Measurements from ENCODE around the gene FOXN1. TPM values are rescaled to one million over a fixed set of nuclear protein-coding genes. Genes with fewer than 3 reads are reported as not detected.
"Not testable (repeated sequence)": the region's sequence is repeated elsewhere in the genome, so short reads cannot be mapped to it uniquely, and the experiment has no call there.

The FOXN1 gene
- total RNA-seq, 1 donor: not detected

- Histone ChIP-seq H3K27me3 (ENCODE audit: insufficient read depth, low read length) (no peaks in the 10 kb centered on the region), H3K4me3 (ENCODE audit: low read length) (no peak overlapping the region), H3K9me3 (ENCODE audit: low read depth, low read length) (no peaks in the 10 kb centered on the region), H3K4me1 (ENCODE audit: insufficient read depth, low read length) (no peaks in the 10 kb centered on the region)
These were observed 2.7 kb upstream of the FOXN1 start for GRCh38 chr17:28503420-28503819.

GRCh38 chr17:28506763-28507487 is 777 bp downstream of the FOXN1 start:
- Histone ChIP-seq H3K4me1 (ENCODE audit: insufficient read depth, low read length) (peaks cover 5% of the 10 kb centered on the region), H3K4me3 (ENCODE audit: low read length) (no peak overlapping the region), H3K27me3 (ENCODE audit: insufficient read depth, low read length) (no peaks in the 10 kb centered on the region), H3K9me3 (ENCODE audit: low read depth, low read length) (no peaks in the 10 kb centered on the region)

DNA sequence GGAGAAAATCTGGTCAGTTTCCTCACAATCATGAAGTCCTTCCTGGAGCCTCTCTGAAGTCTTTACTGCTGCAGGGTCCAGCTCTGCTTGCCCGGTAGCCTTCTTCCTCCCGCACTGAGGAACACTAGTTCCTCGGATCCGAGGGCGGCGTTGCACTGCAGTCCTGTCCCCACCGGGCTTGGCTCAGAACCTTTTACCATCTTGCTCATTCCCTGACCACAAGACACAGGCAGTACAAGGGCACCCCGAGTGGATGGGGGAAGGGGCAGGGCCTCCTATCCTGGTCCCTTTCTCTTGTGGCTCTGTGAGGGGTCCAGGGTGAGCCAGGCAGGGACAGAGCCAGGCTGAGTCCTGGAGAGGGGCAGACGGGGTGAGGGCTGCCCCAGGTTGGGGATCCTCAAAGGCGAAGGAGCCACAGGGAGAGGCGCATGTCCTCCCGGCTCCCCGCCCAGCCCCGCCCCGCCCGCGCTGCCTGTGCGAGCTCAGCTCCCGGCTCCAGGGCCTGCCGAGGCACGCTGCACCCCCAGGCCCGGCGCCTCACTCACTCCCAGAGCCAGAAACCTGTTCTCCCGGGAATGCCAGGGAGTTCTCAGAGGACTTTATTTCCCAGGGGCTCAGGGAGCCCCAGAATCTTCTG is 1.5 kb downstream of the FOXN1 start:
- peaks cover 5% of the 10 kb centered on the region for H3K4me1 ChIP-seq (ENCODE audit: insufficient read depth, low read length)
- H3K9me3 ChIP-seq (ENCODE audit: low read depth, low read length): no peaks in the 10 kb centered on the region
- no peaks in the 10 kb centered on the region for H3K27me3 ChIP-seq (ENCODE audit: insufficient read depth, low read length)
- H3K4me3 ChIP-seq (ENCODE audit: low read length): no peak overlapping the region

DNA sequence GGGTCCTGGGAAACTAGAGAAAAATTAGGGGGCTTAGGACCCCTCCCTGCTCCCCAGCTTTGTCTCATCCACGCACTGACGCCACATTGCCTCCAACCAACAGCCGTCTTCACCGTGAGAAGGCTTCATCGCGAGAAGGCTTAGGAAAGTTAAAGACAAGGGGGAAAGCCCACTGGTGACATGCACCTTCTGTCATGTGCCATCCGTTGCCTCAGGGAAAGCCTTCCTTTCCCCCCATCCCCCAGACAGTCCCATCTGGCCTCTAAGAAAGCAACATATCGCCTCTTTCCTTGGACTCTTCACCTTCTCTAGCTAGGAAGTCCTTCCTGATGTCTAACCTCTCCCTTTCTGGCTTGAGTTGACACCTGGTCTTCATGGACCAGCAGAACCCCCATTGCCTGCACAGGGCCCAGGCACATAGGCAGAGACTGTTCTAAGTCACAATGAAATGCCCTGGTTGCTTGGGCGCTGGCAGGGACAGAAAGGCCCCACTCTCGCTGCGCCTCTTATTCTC is 2.1 kb downstream of the FOXN1 start:
- H3K4me1 ChIP-seq (ENCODE audit: insufficient read depth, low read length): peaks cover 5% of the 10 kb centered on the region
- no peaks in the 10 kb centered on the region for H3K9me3 ChIP-seq (ENCODE audit: low read depth, low read length)
- no peak overlapping the region for H3K4me3 ChIP-seq (ENCODE audit: low read length)
- H3K27me3 ChIP-seq (ENCODE audit: insufficient read depth, low read length): no peaks in the 10 kb centered on the region

- H3K4me3 ChIP-seq (ENCODE audit: low read length): no peak overlapping the region
- no peaks in the 10 kb centered on the region for H3K27me3 ChIP-seq (ENCODE audit: insufficient read depth, low read length)
- no peaks in the 10 kb centered on the region for H3K9me3 ChIP-seq (ENCODE audit: low read depth, low read length)
- peaks cover 5% of the 10 kb centered on the region for H3K4me1 ChIP-seq (ENCODE audit: insufficient read depth, low read length)
These were observed 3.6 kb downstream of the FOXN1 start for GRCh38 chr17:28509789-28510188.

- Histone ChIP-seq H3K4me1 (ENCODE audit: insufficient read depth, low read length) (peaks cover 5% of the 10 kb centered on the region), H3K4me3 (ENCODE audit: low read length) (no peak overlapping the region), H3K27me3 (ENCODE audit: insufficient read depth, low read length) (no peaks in the 10 kb centered on the region), H3K9me3 (ENCODE audit: low read depth, low read length) (no peaks in the 10 kb centered on the region)
These were observed 5.8 kb downstream of the FOXN1 start for GRCh38 chr17:28511858-28512461.

GRCh38 chr17:28513476-28513875 is 7.3 kb downstream of the FOXN1 start:
- Histone ChIP-seq H3K9me3 (ENCODE audit: low read depth, low read length) (no peaks in the 10 kb centered on the region), H3K4me1 (ENCODE audit: insufficient read depth, low read length) (peaks cover 5% of the 10 kb centered on the region), H3K4me3 (ENCODE audit: low read length) (no peak overlapping the region), H3K27me3 (ENCODE audit: insufficient read depth, low read length) (no peaks in the 10 kb centered on the region)

DNA sequence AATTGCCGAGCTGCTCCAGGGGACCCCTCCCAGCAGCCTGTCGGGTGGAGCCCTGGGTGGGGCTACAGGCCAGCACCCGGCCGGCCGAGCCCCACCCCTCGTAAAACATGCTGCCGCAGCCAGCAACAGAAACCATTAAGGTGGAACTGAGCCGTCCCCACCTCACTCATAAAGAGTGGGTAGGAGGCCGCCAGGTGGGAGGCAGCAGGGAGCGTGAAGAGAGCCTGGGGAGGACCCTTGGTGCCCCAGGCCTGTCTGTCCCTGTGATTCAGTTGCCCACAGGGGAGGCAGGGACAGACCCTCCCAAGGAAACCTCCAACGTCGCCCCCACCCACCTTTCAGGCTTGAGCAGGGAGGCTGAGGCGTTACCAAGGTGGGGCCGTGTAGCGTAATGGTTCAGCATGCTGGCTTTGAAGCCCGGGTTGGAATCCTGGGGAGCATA is 8.4 kb downstream of the FOXN1 start:
- H3K27me3 ChIP-seq (ENCODE audit: insufficient read depth, low read length): no peaks in the 10 kb centered on the region

DNA sequence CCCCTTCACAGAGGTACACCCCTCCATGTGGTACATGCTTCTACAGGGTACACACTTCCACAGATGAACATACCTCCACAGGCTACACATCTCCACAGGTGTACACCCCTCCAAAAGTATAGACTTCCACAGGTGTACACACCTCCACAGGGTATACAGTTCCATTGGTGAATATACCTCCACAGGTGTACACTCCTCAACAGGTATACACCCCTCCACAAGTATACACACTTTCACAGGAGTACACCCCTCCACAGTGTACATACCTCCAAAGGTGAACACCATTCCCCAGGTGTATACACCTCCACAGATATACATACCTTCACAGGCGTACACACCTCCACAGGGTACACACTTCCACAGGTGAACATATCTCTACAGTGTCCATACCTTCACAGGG is 9.4 kb downstream of the FOXN1 start:
- Histone ChIP-seq H3K9me3 (ENCODE audit: low read depth, low read length) (no peaks in the 10 kb centered on the region), H3K27me3 (ENCODE audit: insufficient read depth, low read length) (no peaks in the 10 kb centered on the region), H3K4me1 (ENCODE audit: insufficient read depth, low read length) (no peaks in the 10 kb centered on the region), H3K4me3 (ENCODE audit: low read length) (no peak overlapping the region)

More for the DNA sequence above, 8.4 kb downstream of the FOXN1 start:
- Histone ChIP-seq H3K4me3 (ENCODE audit: low read length) (no peak overlapping the region), H3K4me1 (ENCODE audit: insufficient read depth, low read length) (peaks cover 2% of the 10 kb centered on the region), H3K9me3 (ENCODE audit: low read depth, low read length) (no peaks in the 10 kb centered on the region)

GRCh38 chr17:28518132-28518531 is 12.0 kb downstream of the FOXN1 start:
- Histone ChIP-seq H3K4me1 (ENCODE audit: insufficient read depth, low read length) (no peaks in the 10 kb centered on the region), H3K9me3 (ENCODE audit: low read depth, low read length) (no peaks in the 10 kb centered on the region), H3K4me3 (ENCODE audit: low read length) (no peak overlapping the region), H3K27me3 (ENCODE audit: insufficient read depth, low read length) (no peaks in the 10 kb centered on the region)

GRCh38 chr17:28518578-28518977 is 12.4 kb downstream of the FOXN1 start:
- Histone ChIP-seq H3K27me3 (ENCODE audit: insufficient read depth, low read length) (no peaks in the 10 kb centered on the region), H3K9me3 (ENCODE audit: low read depth, low read length) (no peaks in the 10 kb centered on the region), H3K4me1 (ENCODE audit: insufficient read depth, low read length) (no peaks in the 10 kb centered on the region), H3K4me3 (ENCODE audit: low read length) (no peak overlapping the region)

- no peaks in the 10 kb centered on the region for H3K9me3 ChIP-seq (ENCODE audit: low read depth, low read length)
- no peaks in the 10 kb centered on the region for H3K4me1 ChIP-seq (ENCODE audit: insufficient read depth, low read length)
- no peak overlapping the region for H3K4me3 ChIP-seq (ENCODE audit: low read length)
- H3K27me3 ChIP-seq (ENCODE audit: insufficient read depth, low read length): no peaks in the 10 kb centered on the region
These were observed 13.1 kb downstream of the FOXN1 start for GRCh38 chr17:28519236-28519635.

GRCh38 chr17:28520687-28521086 is 14.5 kb downstream of the FOXN1 start:
- Histone ChIP-seq H3K4me3 (ENCODE audit: low read length) (no peak overlapping the region), H3K27me3 (ENCODE audit: insufficient read depth, low read length) (no peaks in the 10 kb centered on the region), H3K9me3 (ENCODE audit: low read depth, low read length) (no peaks in the 10 kb centered on the region), H3K4me1 (ENCODE audit: insufficient read depth, low read length) (no peaks in the 10 kb centered on the region)

- Histone ChIP-seq H3K4me3 (ENCODE audit: low read length) (no peak overlapping the region), H3K27me3 (ENCODE audit: insufficient read depth, low read length) (no peaks in the 10 kb centered on the region), H3K4me1 (ENCODE audit: insufficient read depth, low read length) (no peaks in the 10 kb centered on the region)
These were observed 15.3 kb downstream of the FOXN1 start for GRCh38 chr17:28521311-28522085.

GRCh38 chr17:28522281-28522680 is 16.1 kb downstream of the FOXN1 start:
- H3K27me3 ChIP-seq (ENCODE audit: insufficient read depth, low read length); H3K9me3 ChIP-seq (ENCODE audit: low read depth, low read length); H3K4me1 ChIP-seq (ENCODE audit: insufficient read depth, low read length); H3K4me3 ChIP-seq (ENCODE audit: low read length): not testable (repeated sequence)

More at GRCh38 chr17:28521311-28522085, 15.3 kb downstream of the FOXN1 start:
- no peaks in the 10 kb centered on the region for H3K9me3 ChIP-seq (ENCODE audit: low read depth, low read length)

All from mononuclear cell (primary cell).